ENCODE results near the gene PLK2.

GRCh38 chr5:58458743-58459145, 1.1 kb downstream of the PLK2 start:
- no peak for TF ChIP-seq BHLHE40 (IDR thresholded peaks at IDR 0.05; ENCODE audit: borderline replicate concordance)
- no peak for TF ChIP-seq FOXA1 (IDR thresholded peaks at IDR 0.05)
- no peak for TF ChIP-seq NFRKB (IDR thresholded peaks at IDR 0.05)
- TF ChIP-seq TARDBP (IDR thresholded peaks at IDR 0.05) = no peak
